ENCODE results near the gene CC2D1A. TPM values are rescaled to one million over a fixed set of nuclear protein-coding genes. Genes with fewer than 3 reads are reported as not detected.
"Not testable (repeated sequence)": the region's sequence is repeated elsewhere in the genome, so short reads cannot be mapped to it uniquely, and the experiment has no call there.

CC2D1A gene
- total RNA-seq, 1 experiment from 2014 or later, result 13.5 TPM

DNA sequence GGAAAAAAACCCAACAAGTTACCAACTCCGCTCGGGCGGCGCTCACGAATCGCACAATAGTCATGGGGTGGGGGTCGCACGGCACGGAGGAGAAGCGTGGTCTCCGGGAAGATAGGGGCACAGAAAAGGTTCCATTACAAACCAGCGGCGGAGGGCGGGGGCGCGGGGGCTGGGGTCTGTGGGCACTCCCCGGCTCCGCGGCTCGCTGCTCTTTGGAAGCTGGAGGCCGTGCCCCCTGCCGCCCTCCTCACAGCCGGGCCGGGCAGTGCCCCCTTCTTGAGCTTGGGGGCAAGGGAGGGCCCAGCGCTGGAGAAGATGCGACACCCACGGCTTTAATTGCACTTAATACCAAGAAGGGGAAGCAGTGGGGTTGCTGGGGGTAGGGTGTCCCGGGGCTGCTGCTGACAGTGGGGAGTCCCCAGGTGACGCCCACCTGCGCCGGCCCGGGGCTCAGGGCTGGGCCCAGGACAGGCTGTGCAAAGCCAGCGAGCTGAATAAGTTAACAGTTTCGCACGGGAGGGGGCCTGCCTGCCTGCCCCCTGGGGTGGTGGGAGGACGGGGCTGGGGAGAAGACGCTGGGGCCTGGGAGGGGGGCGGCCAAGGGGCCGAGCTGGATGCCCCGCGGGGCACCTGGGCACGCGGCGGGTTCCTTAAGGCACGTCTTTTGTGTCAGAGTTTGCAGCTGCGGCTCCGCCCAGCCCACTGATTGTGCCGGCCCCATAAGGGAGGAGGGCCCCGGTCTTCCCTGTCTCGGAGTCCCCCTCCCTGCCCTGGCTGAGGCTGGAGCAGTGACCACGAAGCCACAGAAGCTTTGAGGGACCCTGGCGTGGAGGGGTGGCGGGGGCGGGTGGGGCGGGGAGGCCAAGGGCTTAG lies 56.1 kb downstream of the CC2D1A start:
- DNase-seq (ENCODE audit: low spot score), result no peak

DNA sequence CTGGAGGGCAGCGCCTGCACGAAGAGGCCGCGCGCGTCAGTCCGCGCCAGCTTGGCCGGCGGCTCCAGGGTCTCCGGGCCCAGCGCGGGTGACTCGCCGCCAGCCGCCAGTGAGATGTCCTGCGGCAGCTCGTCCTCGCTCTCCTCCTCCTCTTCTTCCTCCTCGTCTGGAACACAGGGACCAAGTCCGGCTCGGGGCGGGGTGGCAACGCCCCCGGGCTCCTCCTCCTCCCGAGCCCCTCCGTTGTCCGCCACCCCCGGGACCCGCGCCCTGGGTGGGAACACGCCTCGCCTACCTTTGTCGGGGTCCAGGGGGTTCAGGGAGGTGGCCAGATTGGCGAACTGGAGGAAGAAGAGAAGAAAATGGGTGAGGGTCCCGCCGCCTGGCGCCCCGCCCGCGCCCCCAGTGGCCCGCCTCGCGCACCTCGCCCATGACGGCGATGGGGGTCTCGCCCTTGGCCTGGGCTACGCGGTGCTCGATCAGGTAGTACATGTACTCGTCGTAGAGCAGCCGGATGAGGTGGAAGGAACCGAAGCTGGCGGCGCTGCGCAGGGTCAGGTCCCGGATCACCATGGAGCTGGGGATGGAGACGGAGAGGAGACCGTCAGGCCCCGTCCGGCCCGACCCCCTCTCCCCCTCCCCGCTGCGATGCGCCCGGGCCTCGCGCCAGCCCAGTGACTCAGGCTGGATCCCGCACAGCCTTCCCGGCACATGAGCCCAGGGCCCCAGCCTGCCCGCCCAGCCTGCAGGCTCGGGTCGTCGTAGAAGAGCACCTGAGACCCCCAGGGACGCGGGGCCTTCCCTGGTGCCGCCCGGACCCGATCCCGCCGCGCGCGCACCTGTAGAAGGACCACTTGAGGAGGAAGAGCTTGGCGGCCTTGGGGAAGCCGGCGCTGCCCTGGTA lies 57.0 kb downstream of the CC2D1A start:
- DNase-seq (ENCODE audit: low spot score), result no peak

DNA sequence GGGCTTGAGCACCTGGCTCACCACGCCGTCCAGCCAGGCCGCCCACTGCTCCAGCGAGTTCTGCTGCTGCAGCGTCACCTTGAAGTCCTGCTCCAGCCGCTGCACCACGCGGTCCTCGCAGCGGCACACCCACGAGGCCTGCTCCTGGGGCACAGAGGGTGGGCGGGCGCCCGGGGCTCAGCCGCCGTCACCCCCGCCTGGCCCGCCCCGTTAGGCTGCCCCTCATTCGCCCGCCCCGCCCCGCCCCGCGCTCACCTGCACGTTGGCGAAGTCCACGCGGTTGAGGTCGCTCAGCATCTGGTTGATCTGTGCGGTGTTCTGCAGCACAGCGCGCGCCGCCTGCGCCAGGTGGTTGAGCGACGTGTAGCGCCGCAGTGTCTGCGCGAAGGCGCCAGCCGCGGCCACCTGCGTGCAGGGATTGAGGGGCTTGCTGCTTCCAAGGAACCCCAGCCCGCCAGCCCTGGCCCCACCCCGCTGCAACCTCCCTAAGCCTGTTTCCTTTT lies 57.7 kb downstream of the CC2D1A start:
- no peak for DNase-seq (ENCODE audit: low spot score)

DNA sequence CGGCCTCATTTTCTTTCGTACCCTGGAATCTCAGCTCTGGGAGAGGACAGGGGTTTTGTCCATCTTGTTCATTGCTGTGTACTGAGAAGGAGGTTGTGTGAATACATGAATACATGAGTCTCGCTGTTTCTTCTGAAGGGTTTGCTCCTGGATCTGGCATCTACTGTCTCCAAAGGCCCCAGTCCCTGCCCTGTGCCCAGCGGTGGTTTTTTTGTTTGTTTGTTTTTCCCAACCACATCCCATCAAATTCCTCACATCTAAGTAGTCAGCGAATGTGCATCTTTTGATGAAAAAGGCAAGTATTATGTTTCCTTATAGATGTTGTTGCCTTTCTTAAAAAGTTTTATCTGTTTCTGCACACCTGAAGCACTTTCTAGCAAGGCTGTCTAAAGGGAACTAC lies 58.8 kb downstream of the CC2D1A start:
- peak; percentile 50 for DNase-seq (ENCODE audit: low spot score)

DNA sequence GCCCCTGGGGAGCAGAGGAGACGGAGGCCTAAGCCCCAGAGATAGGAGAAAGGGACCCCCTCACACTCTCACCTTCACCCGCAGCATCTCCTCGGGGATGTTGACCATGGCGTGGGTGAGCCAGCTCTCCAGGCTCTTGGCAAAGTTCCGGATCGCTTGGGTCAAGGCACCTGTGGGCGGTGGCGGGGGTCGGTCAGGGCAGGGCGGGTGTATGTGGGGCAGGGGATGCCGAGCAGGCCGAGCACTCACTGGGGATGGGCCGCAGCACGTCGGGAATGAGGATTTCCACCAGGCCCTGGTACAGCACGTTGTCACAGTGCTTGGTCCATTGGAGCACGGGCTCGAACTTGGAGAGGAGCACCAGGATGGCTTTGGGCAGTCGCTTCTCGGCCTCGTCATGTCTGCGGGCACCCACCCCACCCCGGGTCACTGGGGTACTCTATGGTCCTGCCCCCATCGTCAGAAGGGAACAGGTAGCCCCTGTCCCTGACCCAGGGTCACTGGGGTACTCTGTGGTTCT lies 59.4 kb downstream of the CC2D1A start:
- no peak for DNase-seq (ENCODE audit: low spot score)

DNA sequence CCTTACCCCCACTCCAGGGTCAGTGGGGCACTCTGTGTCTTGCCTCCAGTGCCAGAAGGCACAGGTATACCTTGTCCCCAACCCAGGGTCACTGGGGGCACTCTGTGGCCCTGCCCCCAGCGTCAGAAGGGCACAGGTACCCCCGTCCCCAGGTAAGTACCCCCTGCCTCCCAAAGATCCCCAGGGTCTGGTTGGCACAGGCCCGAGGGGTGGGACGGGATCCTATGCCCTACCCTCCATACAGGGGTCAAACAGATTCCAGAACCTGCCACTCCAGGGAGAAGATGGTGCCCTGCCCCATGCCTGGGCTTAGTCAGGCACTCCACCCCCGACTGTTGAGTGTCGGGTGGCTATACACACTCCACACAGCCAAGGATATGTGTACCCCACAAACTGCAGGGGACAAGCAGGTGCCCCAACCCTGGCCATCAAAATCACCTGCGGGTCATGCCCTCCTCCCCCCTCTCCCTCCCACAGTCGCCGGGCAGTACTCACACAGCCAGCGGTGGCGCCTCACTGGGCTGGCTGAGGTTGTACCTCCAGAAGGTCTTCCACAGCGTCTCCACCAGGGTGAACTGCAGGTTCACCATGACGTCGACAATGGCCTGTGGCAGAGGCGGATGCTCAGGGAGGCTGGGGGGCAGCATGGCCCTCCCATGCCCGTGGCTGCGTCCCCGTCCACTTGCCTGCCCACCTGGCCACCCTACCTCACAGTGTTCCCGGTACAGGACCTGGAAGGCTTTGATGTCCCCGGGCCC lies 60.1 kb downstream of the CC2D1A start:
- DNase-seq (ENCODE audit: low spot score), result no peak

DNA sequence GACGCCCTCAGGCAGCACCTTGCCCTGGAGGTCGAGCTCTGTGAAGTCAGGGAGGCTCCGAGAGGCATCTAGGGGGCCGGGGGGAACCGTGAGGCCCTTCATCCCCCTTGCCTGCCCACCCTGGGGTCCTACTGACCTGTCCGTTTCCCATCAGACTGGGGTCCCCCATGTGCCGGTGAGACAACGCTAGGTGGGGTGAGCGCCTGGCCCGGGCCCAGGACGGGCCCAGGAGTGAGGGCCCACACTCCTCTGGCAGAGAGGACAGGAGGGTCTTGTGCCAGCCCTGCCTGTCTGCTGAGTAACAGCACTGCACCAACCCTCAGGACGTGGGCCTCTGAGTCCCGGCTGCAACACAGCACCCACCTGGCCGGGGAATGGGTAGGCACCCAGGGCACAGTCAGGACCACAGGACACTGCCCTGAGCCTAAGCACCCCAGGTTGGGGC lies 60.7 kb downstream of the CC2D1A start:
- no peak for DNase-seq (ENCODE audit: low spot score)

DNA sequence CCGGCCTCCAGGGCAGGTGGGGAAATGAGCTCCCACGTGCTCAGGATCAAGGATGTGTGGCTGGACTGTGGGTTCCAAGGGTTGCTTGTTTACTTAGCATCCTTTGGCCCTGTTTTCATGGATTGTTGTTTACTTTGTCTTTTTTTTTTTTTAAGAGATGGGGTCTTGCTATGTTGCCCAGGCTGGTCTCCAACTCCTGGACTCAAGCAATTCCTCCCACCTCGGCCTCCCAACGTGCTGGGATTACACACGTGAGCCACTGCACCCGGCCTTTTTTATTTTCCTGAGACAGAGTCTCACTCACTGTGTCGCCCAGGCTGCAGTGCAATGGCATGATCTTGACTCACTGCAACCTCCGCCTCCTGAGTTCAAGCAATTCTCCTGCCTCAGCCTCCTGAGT lies 61.2 kb downstream of the CC2D1A start:
- not testable (repeated sequence) for DNase-seq (ENCODE audit: low spot score)

DNA sequence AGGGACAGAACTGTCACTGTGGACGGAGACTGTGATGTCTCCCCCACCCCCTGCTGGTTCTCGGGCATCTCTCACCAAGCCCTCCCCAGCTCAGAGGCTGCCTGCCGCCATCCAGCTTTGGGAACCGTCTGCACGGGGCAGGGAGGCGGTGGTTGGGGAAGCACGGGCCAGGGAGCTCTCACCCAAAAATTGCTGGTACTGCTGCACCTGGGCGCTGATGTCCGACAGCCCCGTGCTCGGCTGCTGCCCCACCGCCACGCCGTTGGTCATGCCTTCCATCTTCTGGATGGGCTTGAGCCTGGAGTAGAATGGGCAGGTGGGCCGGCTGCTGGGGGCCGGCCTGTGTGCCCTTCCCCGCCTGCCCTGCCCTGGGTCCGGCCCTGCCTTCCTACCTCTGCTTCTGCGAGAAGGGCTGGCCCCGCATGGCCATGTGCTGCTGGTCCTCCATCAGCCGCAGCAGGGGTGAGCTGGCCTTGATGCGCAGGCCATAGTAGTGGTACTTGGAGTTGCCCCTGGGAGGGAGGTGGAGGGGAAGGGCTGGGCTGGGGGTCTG lies 62.5 kb downstream of the CC2D1A start:
- no peak for DNase-seq (ENCODE audit: low spot score)

DNA sequence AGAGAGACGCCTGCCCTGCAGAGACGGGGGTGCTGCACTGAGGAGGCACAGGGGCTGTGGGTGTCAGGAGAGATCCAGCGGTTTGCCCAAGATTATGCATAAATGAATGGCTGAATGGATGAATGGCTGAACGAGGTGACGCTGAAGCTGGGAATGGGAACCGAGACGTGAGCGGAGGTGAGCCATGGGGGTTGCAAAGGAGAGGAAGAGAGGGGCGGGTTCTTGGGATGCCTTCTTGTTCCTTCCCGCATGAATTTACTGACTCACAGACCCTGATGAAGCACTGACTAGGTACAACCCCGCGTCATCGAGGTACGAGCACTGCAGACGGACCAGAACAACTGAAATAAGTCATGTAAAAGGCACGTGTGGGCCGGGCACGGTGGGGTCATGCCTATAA lies 63.0 kb downstream of the CC2D1A start:
- no peak for DNase-seq (ENCODE audit: low spot score)

DNA sequence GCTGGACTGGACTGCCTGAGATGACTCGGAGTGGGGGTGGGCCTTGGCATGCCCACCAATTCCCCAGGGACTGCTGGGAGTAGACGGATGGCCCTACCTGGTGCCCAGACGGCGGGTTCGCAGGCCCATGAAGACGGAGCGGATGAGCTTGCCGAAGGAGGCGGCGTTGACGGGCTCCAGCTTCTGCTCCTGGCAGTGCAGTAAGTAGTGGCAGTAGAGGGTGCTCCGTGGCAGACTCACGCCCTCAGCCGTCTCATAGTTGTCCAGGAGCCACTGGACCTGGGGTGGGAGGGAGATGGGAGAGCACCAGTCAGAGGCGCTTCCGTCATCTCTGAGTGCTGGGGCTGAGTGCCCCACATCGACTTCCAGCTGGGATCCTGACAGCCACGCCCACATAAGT lies 63.9 kb downstream of the CC2D1A start:
- DNase-seq (ENCODE audit: low spot score), result no peak

DNA sequence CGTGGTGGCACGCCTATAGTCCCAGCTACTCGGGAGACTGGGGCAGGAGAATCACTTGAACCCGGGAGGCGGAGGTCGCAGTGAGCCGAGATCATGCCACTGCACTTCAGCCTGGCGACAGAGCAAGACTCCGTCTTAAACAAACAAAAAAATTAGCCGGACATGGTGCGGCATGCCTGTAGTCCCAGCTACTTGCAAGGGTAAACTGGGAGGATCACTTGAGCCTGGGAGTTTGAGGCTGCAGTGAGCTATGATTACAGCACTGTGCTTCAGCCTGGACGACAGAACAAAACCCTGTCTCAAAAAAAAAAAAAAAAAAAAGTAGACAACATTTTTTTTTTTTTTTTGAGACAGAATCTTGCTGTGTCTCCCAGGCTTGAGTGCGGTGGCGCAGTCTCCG lies 65.9 kb downstream of the CC2D1A start:
- not testable (repeated sequence) for DNase-seq (ENCODE audit: low spot score)

DNA sequence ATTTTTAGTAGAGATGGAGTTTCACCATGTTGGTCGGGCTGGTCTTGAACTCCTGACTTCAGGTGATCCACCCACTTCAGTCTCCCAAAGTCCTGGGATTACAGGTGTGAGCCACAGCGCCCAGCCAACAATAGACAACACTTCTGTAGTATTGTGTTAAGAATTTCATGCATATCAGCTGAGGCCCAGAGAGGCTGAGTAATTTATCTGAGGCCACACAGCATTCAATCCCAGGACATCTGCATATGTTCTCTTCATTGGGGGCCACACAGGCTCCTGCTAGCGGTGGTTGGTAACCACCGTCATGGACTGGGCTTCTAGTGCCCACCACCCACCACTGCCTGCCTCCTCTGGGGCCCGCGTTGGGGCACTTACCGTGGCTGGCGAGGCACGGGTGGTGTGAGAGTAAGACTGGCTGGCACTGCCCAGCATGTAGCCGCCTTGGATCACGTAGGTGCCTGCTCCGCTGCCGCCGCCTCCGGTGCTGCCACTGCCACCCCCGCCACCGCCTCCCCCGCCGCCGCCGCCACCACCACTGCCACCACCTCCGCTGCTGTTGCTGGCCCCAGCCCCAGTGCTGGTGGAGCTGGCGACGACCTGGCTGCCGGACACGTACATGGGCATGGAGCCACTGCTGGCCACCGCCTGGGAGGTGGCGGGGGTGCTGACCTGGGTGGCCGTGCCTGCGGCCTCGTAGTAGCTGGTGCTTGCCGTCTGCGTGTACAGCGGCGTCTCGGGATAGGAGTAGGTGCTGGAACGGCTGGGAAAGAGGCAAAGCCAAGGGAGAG lies 66.6 kb downstream of the CC2D1A start:
- DNase-seq (ENCODE audit: low spot score), result no peak

DNA sequence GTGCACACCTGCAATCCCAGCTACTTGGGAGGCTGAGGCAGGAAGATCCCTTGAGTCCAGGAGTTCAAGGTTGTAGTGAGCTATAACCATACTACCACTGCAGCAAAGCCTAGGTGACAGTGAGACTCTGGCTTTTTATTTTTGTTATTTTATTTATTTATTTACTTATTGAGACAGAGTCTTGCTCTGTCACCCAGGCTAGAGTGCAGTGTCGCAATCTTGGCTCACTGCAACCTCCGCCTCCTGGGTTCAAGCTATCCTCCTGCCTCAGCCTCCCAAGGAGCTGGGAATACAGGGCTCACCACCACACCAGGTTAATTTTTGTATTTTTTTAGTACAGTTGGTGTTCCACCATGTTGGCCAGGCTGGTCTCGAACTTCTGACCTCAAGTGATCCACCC lies 67.5 kb downstream of the CC2D1A start:
- DNase-seq (ENCODE audit: low spot score), result not testable (repeated sequence)

DNA sequence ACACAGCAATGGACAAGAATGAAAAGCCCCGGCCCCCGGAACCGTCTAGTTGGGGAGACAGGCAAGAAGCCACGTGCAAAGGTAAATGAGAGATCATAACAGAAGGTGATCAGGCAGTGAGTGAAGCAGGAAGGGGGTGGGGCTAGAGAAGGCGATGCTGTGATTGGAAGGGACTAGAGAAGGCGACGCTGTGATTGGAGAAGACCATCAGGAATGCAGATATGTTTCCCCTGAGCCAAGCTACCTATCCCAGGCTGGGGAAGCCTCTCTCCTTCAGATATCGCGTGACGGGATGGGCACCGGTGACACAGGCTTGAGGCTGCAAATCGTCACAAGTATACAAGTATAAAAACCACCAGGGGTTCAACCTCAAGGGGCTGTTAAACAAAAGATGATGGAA lies 68.1 kb downstream of the CC2D1A start:
- no peak for DNase-seq (ENCODE audit: low spot score)

DNA sequence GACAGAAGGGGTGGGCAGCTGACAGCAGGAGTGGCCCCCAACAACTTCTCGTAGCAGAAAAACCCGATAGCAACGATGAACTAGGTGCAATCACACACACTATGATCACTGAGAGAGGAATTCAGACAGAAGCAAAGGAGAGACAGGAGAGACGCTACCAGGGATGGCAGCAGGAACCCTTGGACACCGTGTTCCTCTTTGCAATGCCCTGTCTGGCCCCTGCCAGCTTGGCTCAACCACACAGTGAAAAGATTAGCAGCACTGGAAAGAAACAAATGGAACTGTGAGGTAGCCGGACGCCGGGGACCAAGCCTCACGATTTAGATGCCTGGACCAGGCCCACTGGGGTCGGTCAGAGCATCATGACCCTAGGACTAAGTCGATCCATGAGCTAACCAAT lies 69.9 kb downstream of the CC2D1A start:
- no peak for DNase-seq (ENCODE audit: low spot score)

DNA sequence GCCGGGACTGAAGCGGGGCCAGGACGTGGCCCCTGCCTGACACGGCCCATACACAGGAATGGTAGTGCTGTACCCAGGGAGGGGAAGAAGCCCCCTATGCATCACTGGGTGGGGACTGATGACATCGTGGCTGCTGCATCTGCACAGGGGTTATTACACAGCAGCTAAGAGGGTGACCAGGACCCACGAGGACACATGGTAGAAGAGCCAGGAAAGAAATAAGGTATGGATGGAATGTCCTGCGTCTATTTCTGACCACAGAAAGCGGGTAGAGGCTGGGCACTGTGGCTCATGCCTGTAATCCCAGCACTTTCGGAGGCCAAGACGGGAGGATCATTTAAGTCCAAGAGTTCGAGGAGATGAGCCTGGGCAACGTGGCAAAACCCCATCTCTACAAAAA lies 70.4 kb downstream of the CC2D1A start:
- DNase-seq (ENCODE audit: low spot score), result no peak

DNA sequence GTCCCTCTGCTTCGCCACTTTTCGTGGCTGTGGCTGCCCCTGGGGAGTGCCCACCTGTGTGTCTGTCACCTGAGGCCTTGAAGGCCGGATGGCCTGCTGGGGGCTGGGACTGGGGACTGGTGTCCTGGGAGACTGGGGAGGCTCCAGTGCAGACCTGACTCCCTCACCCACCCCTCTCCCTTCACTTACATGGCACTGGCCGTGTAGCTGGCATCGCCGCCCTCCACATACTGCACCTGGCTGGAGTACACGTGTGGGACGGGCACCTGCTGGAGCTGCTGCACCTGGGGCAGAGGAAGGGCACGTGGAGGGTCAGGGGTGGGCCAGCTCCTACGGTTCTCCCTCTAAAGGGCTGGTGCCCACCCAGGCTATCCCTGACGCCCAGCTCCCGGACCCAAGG lies 71.8 kb downstream of the CC2D1A start:
- no peak for DNase-seq (ENCODE audit: low spot score)

DNA sequence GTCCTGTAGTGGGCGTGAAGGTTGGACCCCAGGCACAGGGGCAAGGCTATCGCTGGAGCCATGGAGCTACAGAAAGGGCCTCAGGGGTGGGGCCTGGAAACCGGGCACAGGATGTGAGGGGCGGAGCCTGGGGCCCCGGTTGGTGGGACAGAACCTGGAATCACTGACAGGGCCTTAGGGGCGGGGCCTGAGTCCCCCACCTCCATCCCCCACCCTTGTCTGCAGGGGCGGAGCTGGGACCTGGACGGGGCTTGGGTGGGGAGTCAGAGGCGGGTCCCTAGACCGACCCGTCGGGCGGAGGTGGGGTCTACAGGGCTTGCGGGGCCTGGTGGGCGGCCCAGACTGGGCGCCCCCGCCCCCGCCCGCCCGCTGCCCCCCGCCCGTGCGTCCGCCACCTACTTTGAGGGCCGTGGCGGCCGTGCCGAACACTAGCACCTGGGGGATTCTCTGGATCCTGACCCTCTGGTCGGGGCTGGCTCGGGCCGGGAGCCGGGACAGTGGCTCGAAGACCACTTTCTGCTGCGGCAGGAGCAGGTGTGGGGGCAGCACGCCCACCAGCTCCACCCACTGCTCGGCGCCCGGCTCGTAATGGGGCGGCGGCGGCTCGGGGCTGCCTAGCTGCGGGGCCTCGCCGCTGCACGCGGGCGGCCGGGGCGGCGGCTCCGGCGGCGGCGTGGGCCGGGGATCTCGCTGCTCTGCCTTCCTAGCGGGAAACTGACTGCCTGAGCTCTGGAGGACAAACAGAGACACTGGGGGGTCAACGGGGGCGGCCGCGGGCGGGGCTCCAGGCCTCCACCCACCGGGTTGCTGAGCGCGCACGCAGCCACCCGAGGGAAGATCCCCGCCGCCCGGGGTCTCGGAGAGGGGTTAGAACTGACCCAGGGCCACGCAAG lies 72.6 kb downstream of the CC2D1A start:
- no peak for DNase-seq (ENCODE audit: low spot score)
